Loucy (cell line): ENCODE data around the gene TRIM39.

Source experiments
- H2AFZ ChIP-seq: fragments of 200-600 bp; sonication (generic); 2 replicates; pipeline ENCODE4 v1.6.0; 2016; ENCODE audit warnings: antibody characterized with exemption, mild to moderate bottlenecking, low read length, moderate library complexity
- H3F3A ChIP-seq: fragments of 200-600 bp; 2 replicates; pipeline ENCODE4 v1.6.0; 2016; ENCODE audit warnings: antibody characterized with exemption, low read depth, mild to moderate bottlenecking
- H3K27me3 ChIP-seq: fragments of 200-600 bp; sonication (generic); 2 replicates; pipeline ENCODE4 v1.6.1; 2014; ENCODE audit warnings: low read length, mild to moderate bottlenecking; ENCODE audit not compliant: insufficient read depth, poor library complexity, severe bottlenecking
- H3K36me3 ChIP-seq: fragments of 200-600 bp; sonication (generic); 2 replicates; pipeline ENCODE4 v1.6.1; 2016; ENCODE audit warnings: low read length; ENCODE audit not compliant: insufficient read depth
- H3K4me1 ChIP-seq: fragments of 200-600 bp; sonication (generic); 2 replicates; pipeline ENCODE4 v1.5.1; 2014; ENCODE audit warnings: low read length, mild to moderate bottlenecking; ENCODE audit not compliant: insufficient read depth, poor library complexity, severe bottlenecking
- H3K4me2 ChIP-seq: fragments of 200-600 bp; sonication (generic); 2 replicates; pipeline ENCODE4 v1.6.0; 2014; ENCODE audit warnings: antibody characterized with exemption, low read length, low read depth, mild to moderate bottlenecking; ENCODE audit not compliant: poor library complexity, severe bottlenecking
- H3K4me3 ChIP-seq: fragments of 200-600 bp; sonication (generic); 2 replicates; pipeline ENCODE4 v1.5.1; 2014; ENCODE audit warnings: low read length, mild to moderate bottlenecking, mixed read lengths; ENCODE audit not compliant: poor library complexity, severe bottlenecking
- H3K79me2 ChIP-seq: fragments of 200-600 bp; sonication (generic); 2 replicates; pipeline ENCODE4 v1.6.1; 2014; ENCODE audit warnings: low read length; ENCODE audit not compliant: insufficient read depth
- H3K9ac ChIP-seq: fragments of 200-600 bp; sonication (generic); 2 replicates; pipeline ENCODE4 v1.6.0; 2014; ENCODE audit warnings: mild to moderate bottlenecking, low read depth, low read length, moderate library complexity; ENCODE audit not compliant: poor library complexity, severe bottlenecking
- H3K9me2 ChIP-seq: fragments of 200-600 bp; sonication (generic); replicated peaks from 2 replicates; pipeline ENCODE4 v1.6.1; 2016; ENCODE audit warnings: low read depth, low read length, mixed read lengths
- H3K9me3 ChIP-seq: fragments of 200-600 bp; sonication (generic); 2 replicates; pipeline ENCODE4 v1.6.1; 2014; ENCODE audit warnings: mild to moderate bottlenecking, antibody characterized with exemption, low read length, low read depth; ENCODE audit not compliant: insufficient read depth
- H4K20me1 ChIP-seq: fragments of 200-600 bp; sonication (generic); 2 replicates; pipeline ENCODE4 v1.6.0; 2014; ENCODE audit warnings: antibody characterized with exemption, low read length, mild to moderate bottlenecking; ENCODE audit not compliant: insufficient read depth, poor library complexity, severe bottlenecking
- CTCF ChIP-seq: fragments of 200-600 bp; sonication (generic); conservative IDR thresholded peaks from 2 replicates; pipeline ENCODE4 v1.5.1; 2014; ENCODE audit warnings: mild to moderate bottlenecking, antibody characterized with exemption, low read length
- EZH2phosphoT487 ChIP-seq: fragments of 200-600 bp; IDR thresholded peaks from 2 replicates; pipeline ENCODE4 v1.6.1; 2018; ENCODE audit warnings: antibody characterized with exemption, mild to moderate bottlenecking, moderate library complexity, borderline replicate concordance

TRIM39 gene

GRCh38 chr6:30355281-30355680 lies 28.6 kb downstream of the TRIM39 start:
- no peak overlapping the region for H2AFZ ChIP-seq
- no peak overlapping the region for H3K4me3 ChIP-seq
- H4K20me1 ChIP-seq = no peaks in the 10 kb centered on the region

GRCh38 chr6:30356536-30356935 lies 29.8 kb downstream of the TRIM39 start:
- no peak overlapping the region for H2AFZ ChIP-seq
- H3K4me2 ChIP-seq = no peak overlapping the region
- no peaks in the 10 kb centered on the region for H3F3A ChIP-seq
- H3K27me3 ChIP-seq = no peaks in the 10 kb centered on the region
- no peaks in the 10 kb centered on the region for H3K9me3 ChIP-seq
- H3K4me3 ChIP-seq = no peak overlapping the region
- H3K79me2 ChIP-seq = no peaks in the 10 kb centered on the region
- H3K9ac ChIP-seq = no peak overlapping the region
- no peaks in the 10 kb centered on the region for H3K4me1 ChIP-seq
- no peaks in the 10 kb centered on the region for H4K20me1 ChIP-seq
- no peak for TF ChIP-seq EZH2phosphoT487
- H3K36me3 ChIP-seq = no peaks in the 10 kb centered on the region
- no peaks in the 10 kb centered on the region for H3K9me2 ChIP-seq

More at GRCh38 chr6:30355281-30355680, 28.6 kb downstream of the TRIM39 start:
- Histone ChIP-seq H3K27me3 (no peaks in the 10 kb centered on the region), H3F3A (no peaks in the 10 kb centered on the region), H3K9me3 (no peaks in the 10 kb centered on the region), H3K9ac (no peak overlapping the region), H3K4me2 (no peak overlapping the region), H3K36me3 (no peaks in the 10 kb centered on the region), H3K4me1 (no peaks in the 10 kb centered on the region), H3K79me2 (no peaks in the 10 kb centered on the region), H3K9me2 (no peaks in the 10 kb centered on the region)
- TF ChIP-seq CTCF (no peak), EZH2phosphoT487 (no peak)

GRCh38 chr6:30357678-30358540 lies 31.2 kb downstream of the TRIM39 start:
- no peak overlapping the region for H2AFZ ChIP-seq
- no peaks in the 10 kb centered on the region for H3K9me2 ChIP-seq
- H3K4me2 ChIP-seq = no peak overlapping the region
- H3K4me1 ChIP-seq = no peaks in the 10 kb centered on the region
- H4K20me1 ChIP-seq = no peaks in the 10 kb centered on the region
- H3K79me2 ChIP-seq = no peaks in the 10 kb centered on the region
- H3K27me3 ChIP-seq = no peaks in the 10 kb centered on the region
- H3K9me3 ChIP-seq = no peaks in the 10 kb centered on the region
- no peak overlapping the region for H3K4me3 ChIP-seq
- no peaks in the 10 kb centered on the region for H3K36me3 ChIP-seq
- TF ChIP-seq CTCF = peak; percentile 80
- no peak for TF ChIP-seq EZH2phosphoT487
- H3F3A ChIP-seq = no peaks in the 10 kb centered on the region
- H3K9ac ChIP-seq = no peak overlapping the region

- Histone ChIP-seq H3K9me3 (no peaks in the 10 kb centered on the region), H3K9ac (no peak overlapping the region), H4K20me1 (no peaks in the 10 kb centered on the region), H3K4me2 (no peak overlapping the region), H3F3A (no peaks in the 10 kb centered on the region), H3K27me3 (no peaks in the 10 kb centered on the region), H3K79me2 (no peaks in the 10 kb centered on the region), H3K4me1 (no peaks in the 10 kb centered on the region), H2AFZ (no peak overlapping the region), H3K36me3 (no peaks in the 10 kb centered on the region), H3K4me3 (no peak overlapping the region), H3K9me2 (no peaks in the 10 kb centered on the region)
- TF ChIP-seq EZH2phosphoT487 (no peak), CTCF (no peak)
Measured at GRCh38 chr6:30359276-30359675, 32.5 kb downstream of the TRIM39 start.
